HG03575 (cell line): ENCODE results near the gene ZNF211.

ENCODE experiments used
- ATAC-seq: cut with Tn5 transposase; IDR thresholded peaks from one replicate; pipeline ENCODE4 v1.9.1; 2021; ENCODE audit not compliant: unreplicated experiment, insufficient number of reproducible peaks, low FRiP score; ENCODE audit errors: extremely low read depth

The ZNF211 gene

DNA sequence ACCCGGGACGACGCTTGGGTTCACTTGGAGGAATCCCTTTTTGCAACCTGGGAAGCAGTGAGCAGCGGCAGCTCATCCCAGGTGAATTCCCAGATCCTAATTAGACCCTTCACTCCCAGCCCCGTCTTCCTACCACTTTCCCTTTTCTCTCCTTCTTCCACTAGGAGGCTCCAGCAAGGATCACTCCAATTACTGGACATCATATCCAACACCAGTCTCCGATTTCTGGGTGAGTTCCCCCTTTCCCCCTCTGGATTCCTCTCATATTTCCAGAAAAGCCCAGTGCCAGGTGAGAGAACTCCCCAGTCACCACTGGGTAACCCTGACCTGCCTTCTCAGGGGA lies 18.7 kb downstream of the ZNF211 start:
- ATAC-seq = no peak

DNA sequence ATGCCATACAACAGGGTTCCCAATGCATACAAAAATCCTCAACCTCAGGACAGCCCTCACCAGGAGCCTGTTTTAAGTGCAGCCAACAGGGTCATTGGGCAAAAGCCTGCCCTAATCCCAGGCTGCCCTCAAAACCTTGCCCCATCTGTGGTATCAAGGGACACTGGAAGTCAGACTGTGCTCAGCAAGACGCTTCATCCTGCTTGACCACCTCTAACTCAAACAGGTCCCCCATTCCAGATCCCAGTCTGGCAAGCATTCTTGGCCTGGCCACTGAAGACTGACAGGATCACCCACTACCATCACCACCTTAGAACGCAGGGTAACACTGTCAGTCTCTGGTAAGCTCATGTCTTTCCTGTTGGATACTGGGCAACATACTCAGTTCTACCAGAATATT lies 20.7 kb downstream of the ZNF211 start:
- no peak for ATAC-seq

DNA sequence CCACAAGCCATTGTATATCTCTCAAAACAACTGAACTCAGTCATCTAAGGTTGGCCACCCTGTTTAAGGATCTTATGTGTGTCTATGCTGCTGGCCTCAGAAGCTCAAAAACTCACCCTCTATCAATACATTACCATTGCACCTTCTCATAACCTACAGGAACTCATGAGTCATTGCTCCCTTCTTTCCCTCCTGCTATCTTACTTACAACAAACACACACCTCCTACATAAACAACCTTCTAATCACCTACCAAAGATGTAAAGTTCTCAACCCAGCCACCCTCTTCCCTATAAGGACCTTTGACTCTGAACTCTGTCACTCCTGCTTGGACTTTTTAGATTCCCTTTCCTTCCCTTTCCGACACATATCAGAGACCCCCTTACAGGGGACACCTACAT lies 22.5 kb downstream of the ZNF211 start:
- no peak for ATAC-seq

DNA sequence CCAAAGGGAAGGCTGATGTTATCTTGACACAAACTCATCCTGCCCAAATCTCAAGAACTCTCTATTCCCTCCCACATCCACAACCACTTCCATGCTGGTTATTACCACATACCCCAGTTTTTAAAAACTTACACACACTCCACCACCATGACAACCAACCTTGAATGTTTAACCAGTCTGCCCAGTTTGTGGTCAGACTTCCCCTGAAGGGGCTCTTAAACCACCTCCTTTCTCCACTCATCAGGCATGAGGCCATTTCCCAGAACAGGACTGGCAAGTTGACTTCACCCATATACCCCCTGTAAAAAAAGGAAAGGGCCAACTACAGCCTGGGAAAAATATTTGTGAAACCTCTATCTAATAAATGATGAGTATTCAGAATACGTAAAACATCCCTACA lies 23.4 kb downstream of the ZNF211 start:
- no peak for ATAC-seq

DNA sequence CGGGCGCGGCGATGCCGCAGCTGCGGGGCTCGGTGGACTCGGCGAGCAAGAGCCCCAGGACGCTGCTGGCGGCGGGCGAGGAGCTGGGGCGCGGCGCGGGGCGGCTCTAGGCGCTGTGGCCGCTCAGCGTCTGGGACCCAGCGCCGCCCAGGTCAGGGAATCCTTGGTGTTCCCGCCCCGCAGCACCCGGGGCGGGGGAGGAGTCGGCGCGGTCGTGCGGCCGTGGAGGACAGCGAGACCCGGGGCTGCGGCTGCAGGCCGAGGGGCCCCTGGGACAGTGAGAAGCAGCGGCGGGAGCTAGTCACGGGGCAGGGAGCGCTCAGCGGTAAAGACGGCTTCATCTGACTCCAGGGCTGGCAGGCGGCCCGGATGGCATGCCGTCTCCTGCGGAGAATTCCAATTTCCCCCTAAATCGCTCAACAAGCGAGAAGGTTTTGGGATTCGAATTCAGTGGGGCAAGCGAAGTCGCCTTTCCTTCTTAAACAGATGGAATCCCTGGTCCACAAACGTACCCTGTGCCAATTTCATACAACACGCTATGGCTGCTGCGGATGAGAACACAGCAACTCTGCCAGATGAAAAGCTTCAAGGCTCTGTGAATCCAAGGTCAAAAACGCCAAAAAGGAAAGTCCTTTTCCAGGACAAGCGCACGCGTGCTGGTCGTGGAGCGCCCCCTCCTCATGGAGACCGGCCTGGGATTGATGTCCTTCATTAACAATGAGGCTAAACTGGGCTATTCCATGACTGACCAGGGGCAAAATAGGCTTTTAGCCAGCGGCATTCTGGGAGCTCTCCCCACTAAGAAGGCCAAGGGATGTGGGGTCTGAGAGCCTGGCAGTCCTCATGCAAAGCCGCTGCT lies 31.5 kb downstream of the ZNF211 start:
- ATAC-seq = no peak

DNA sequence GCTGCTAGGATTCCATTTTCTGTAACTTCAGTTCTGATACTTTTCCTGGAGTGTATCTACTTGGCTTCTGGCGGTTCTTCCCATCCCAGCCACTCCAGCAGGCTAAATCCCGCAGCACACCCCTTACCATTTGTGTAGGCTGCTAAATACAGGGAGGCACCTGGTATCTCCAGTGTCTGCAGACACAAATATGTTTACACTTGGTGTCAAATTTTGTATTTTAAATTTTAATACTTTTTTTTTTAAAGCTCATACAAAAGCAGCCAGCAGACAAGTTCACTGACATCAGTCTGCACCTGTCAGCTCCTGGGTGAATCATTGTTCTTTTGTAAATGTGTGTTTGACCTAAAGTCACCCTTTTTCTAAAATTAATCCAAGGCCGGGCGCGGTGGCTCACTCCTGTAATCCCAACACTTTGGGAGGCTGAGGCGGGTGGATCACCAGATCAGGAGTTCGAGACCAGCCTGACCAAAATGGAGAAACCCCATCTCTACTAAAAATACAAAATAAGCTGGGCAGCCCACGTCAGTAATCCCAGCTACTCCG lies 32.4 kb downstream of the ZNF211 start:
- ATAC-seq = no peak

DNA sequence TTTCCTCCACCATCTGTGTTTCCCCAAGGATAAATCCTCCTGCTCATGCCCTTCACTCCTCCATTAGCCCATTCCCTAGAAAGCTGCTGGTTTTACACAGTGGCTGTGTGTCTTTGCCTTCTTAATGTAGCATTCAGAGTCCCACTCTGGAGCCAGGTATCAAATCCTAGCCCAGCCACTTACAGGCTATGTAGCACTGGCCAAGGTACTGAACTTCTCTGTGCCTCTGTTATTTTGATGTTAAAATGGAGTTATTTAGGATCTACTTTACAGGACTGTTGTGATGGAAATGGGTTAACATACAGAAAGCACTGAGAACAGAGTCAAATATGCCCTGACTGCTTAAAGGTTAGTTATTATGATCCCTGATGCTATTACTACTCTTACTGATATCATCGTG lies 34.3 kb downstream of the ZNF211 start:
- no peak for ATAC-seq

DNA sequence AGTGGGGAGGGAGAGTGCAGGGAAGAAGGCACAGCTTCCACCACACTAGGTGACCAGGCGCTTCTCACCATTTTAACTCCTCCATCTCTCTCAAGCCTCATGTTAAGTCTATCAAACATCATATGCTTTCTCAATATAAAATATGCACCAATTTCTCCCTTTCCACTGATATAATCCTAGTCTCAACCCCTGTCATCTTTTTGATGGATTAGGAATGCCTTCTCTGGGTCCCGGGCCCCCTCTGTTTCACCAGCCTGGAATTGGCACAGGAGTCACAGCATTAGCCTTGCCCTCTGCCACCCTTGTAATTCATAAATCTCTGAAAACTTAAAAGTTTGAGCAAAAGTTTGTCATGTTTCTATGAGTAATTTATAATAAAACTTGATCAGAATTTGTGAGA lies 35.7 kb downstream of the ZNF211 start, which contains the start of gene ZSCAN4:
ZSCAN4 (plus strand) TSS at position 301 of the 400 bp plus-strand sequence. CDS start 7,211 bp downstream, outside the sequence.
- ATAC-seq = no peak

DNA sequence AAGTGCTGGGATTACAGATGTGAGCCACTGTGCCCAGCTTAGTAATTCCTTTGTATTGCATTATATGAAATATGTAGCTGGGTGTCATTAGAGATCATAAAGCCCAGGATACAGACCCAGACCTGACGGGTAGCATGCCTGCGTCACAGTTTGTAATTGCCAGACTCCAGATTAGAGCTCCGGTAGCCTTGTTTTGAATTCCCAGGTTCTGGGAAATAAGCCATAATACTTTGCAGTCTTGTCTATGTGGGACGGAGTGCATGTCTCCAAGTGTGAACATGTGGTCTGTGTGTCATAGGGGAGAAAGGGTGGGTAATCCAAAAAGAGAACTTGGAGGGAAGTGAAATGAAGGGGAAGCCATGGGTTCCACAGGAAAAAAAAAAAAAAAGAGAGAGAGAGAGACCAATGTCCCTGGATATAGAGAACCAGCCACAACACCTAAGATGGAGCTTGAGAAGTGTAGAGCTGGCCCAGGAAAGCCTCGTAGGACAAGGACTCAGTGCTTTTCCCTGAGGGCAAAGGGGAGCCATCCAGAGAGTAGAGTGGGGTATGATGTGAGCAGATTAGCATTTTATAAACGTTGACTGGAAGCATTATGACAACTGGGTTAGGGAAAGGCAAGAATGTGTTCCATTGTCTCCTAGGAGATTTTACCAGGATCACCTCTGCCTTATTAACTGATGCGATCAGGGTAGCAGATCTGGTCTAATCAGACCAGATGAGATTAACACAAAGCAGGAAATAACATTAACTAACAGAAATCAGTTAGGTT lies 38.3 kb downstream of the ZNF211 start:
- ATAC-seq = no peak

DNA sequence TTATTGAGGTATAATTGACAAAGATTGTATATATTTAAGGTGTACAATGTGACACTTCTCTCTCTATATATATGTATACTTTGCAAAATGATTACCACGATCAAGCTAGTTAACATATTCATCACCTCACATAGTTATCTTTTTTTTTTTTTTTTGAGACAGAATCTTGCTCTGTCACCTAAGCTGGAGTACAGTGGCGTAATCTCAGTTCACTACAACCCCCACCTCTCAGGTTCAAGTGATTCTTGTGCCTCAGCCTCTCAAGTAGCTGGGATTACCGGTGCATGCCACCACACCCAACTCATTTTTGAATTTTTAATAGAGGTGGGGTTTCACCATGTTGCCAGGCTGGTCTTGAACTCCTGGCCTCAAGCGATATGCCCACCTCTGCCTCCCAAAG lies 39.5 kb downstream of the ZNF211 start:
- no peak for ATAC-seq

DNA sequence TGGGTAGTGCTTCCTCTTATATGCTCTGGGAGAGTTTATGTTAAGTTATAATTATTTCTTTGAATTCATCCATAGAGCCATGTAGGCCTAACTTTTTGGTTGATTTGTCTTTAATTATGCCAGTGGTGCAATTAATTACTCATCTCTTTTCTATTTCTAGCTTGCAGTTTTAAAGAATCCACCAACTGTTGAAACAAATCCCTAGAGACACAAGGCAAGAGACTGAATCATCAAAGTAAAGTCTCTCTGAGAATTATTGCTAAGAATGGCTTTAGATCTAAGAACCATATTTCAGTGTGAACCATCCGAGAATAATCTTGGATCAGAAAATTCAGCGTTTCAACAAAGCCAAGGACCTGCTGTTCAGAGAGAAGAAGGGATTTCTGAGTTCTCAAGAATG lies 42.9 kb downstream of the ZNF211 start:
- no peak for ATAC-seq

DNA sequence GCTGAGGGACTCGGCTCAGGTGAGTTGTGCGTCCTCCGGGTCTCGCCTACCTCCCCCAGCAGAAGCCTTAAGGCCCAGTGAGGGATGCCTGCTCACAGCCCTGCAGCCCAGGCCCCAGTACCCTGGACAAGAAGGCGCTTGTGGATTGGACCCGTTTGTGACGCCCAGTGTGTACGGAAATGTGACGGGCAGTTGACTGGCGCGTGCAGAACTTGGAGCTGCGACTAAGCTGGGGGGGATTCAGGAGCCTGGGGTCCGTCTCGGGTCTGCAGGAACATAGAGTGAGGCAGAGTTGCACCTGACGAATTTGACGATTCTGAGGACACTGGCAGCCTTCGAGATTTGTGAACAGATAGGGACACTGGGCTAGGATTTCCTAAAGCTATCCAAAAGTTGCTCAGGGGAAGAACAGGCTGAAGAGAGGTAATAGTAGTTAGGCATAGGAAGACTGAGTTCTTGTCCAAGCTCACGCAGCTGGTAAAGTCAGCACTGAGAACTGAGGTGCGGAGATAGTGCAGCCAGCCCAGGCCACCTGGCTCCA lies 49.3 kb downstream of the ZNF211 start:
- ATAC-seq = no peak

DNA sequence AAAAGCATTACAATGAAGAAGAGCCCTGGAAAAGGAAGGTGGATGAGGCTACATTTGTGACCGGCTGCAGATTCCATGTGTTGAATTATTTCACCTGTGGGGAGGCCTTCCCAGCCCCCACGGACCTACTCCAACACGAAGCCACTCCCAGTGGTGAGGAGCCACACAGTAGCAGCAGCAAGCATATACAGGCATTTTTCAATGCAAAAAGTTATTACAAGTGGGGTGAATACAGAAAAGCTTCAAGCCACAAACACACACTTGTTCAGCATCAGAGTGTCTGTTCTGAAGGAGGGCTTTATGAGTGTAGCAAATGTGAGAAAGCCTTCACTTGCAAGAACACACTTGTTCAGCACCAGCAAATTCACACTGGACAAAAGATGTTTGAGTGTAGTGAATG lies 53.8 kb downstream of the ZNF211 start:
- no peak for ATAC-seq

DNA sequence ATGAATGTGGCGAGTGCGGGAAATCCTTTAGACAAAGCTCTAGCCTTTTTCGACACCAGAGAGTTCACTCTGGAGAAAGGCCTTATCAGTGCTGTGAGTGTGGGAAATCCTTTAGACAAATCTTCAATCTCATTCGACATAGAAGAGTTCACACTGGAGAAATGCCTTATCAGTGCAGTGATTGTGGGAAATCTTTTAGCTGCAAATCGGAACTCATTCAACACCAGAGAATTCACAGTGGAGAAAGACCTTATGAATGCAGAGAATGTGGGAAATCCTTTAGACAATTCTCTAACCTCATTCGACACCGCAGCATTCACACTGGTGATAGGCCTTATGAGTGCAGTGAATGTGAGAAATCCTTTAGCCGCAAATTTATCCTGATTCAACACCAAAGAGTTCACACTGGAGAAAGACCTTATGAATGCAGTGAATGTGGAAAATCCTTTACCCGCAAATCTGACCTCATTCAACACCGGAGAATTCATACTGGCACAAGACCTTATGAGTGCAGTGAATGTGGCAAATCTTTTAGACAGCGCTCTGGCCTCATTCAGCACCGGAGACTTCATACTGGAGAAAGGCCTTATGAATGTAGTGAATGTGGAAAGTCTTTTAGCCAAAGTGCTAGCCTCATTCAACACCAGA lies 54.5 kb downstream of the ZNF211 start:
- ATAC-seq = no peak

DNA sequence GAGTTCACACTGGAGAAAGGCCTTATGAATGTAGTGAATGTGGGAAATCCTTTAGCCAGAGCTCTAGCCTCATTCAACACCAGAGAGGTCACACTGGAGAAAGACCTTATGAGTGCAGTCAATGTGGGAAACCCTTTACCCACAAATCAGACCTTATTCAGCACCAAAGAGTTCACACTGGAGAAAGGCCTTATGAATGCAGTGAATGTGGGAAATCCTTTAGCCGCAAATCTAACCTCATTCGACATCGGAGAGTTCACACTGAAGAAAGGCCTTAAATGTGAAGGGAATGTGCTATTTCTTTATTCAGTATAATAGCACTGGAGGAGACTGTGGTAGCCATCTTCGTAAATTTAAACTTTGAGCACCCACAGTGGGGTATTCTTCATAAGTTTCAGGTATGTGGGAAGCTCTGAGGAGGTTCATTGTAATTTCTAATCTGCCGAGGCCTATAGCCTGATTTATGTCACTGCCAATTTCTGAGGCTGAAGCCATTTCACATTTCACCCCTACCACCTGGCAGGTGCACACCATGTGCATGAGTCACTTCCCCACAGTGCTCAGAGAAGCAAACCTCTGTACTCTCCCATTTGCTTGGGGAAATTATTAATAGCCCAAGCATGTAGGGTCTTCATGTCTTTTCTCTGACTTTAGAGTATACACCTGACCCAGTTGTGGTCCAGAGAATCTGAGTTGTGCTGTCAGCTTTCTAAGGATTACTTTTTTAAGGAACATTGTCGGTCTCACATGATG lies 55.2 kb downstream of the ZNF211 start:
- ATAC-seq = no peak

DNA sequence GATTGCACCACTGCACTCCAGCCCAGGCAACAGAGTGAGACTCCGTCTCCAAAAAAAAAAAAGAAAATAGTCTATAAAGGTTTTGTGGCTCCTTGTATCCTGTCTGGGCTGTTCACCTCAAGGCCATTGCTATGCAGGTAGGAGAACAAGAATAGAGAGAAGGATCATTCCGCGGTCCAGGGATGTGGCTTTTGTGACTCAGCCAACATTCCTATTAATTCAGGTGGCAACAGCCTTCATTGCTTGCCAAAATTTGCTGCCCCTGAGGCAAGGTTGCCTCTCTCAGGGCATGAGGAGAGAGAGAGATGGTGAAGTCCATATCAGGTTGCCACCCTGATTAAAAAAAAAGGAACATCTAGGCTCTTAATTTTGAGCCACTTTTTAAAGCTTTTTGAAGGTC lies 56.8 kb downstream of the ZNF211 start:
- no peak for ATAC-seq
